PC-9 (cell line): Measurements from ENCODE around the gene GCLC. TPM values are rescaled to one million over a fixed set of nuclear protein-coding genes. Genes with fewer than 3 reads are reported as not detected.

Source experiments
- BruUV-seq: library from RNA; stranded (reverse); fragments of 400-500 nt; replicated peaks from 2 replicates; lab custom pipeline; 2021; lab: Mats Ljungman, UMichigan
- CTCF ChIA-PET: fragments of 300-600 bp; sonication (Branson Sonifier 250); formaldehyde crosslinking; loops from one replicate; lab custom pipeline; 2022; ENCODE audit warnings: antibody characterized with exemption; lab: Charles Lee
- POLR2A ChIA-PET: fragments of 300-600 bp; sonication (Branson Sonifier 250); formaldehyde crosslinking; loops from one replicate; lab custom pipeline; 2022; ENCODE audit warnings: antibody characterized with exemption; ENCODE audit not compliant: unreplicated experiment; lab: Charles Lee
- DNase-seq, 2 experiments: peaks; one replicate each; pipeline versions ENCODE4 v3.0.0 to v3.0.0-alpha.2; 2015 to 2022; ENCODE audit warnings: mixed read lengths in 1 of 2
- H2AFZ ChIP-seq: fragments of 200-600 bp; sonication (generic); 2 replicates; pipeline ENCODE4 v1.8.1; 2017; ENCODE audit warnings: antibody characterized with exemption
- H3F3A ChIP-seq: fragments of 200-600 bp; sonication (generic); 2 replicates; pipeline ENCODE4 v1.8.1; 2017; ENCODE audit warnings: antibody characterized with exemption, mild to moderate bottlenecking, low read depth; ENCODE audit not compliant: insufficient read depth
- H3K27ac ChIP-seq: fragments of 200-600 bp; sonication (generic); 2 replicates; pipeline ENCODE4 v1.6.1; 2016; ENCODE audit warnings: mixed run types
- H3K27me3 ChIP-seq: fragments of 200-600 bp; sonication (generic); 2 replicates; pipeline ENCODE4 v1.6.1; 2016; ENCODE audit warnings: low read depth, mixed run types; ENCODE audit not compliant: insufficient read depth
- H3K36me3 ChIP-seq: fragments of 200-600 bp; sonication (generic); 2 replicates; pipeline ENCODE4 v1.6.1; 2016; ENCODE audit warnings: low read depth, mixed run types
- H3K4me1 ChIP-seq: fragments of 200-600 bp; sonication (generic); replicated peaks from 2 replicates; pipeline ENCODE4 v1.6.1; 2016; ENCODE audit warnings: mixed run types; ENCODE audit not compliant: insufficient read depth
- H3K4me2 ChIP-seq: fragments of 200-600 bp; sonication (generic); 2 replicates; pipeline ENCODE4 v1.6.1; 2017; ENCODE audit warnings: mixed run types
- H3K4me3 ChIP-seq: fragments of 200-600 bp; sonication (generic); 2 replicates; pipeline ENCODE4 v1.6.1; 2016; ENCODE audit warnings: mixed run types
- H3K79me2 ChIP-seq: fragments of 200-600 bp; sonication (generic); 2 replicates; pipeline ENCODE4 v1.6.1; 2017; ENCODE audit warnings: low read depth, mixed run types
- H3K9me2 ChIP-seq: fragments of 200-600 bp; sonication (generic); 2 replicates; pipeline ENCODE4 v1.8.1; 2017; ENCODE audit warnings: mild to moderate bottlenecking; ENCODE audit not compliant: insufficient read depth
- H3K9me3 ChIP-seq: fragments of 200-600 bp; sonication (generic); 2 replicates; pipeline ENCODE4 v1.8.1; 2016; ENCODE audit warnings: low read depth; ENCODE audit not compliant: insufficient read depth
- H4K20me1 ChIP-seq: fragments of 200-600 bp; sonication (generic); 2 replicates; pipeline ENCODE4 v1.8.1; 2017; ENCODE audit not compliant: insufficient read depth
- EZH2 ChIP-seq: fragments of 200-600 bp; sonication (generic); IDR thresholded peaks from 2 replicates; pipeline ENCODE4 v1.8.0; 2017; ENCODE audit warnings: antibody characterized with exemption, low read depth
- intact Hi-C: fragments of 100-400 bp; cut with micrococcal nuclease; formaldehyde crosslinking; loops from one replicate; pipeline ENCODE4 v1.10.0; 2022; ENCODE audit not compliant: unreplicated experiment
- total RNA-seq: library from RNA; stranded (reverse); gene quantifications from 2 replicates; pipeline ENCODE4 v1.2.3, GENCODE V29; 2021
- TF ChIP-seq, protein P1 (sequence below): fragments of 200-600 bp; sonication (generic); conservative IDR thresholded peaks from 2 replicates; pipeline ENCODE4 v1.6.1; 2017; ENCODE audit warnings: mixed run types, antibody characterized with exemption, mild to moderate bottlenecking, moderate library complexity

Gene GCLC
- total RNA-seq, 1 experiment from 2014 or later = 213 TPM

GRCh38 chr6:53526000-53526399 is 18.9 kb downstream of the GCLC start:
- Histone ChIP-seq H3F3A (peaks cover 21% of the 10 kb centered on the region), H3K36me3 (peaks cover 21% of the 10 kb centered on the region), H3K79me2 (peaks cover 100% of the 10 kb centered on the region), H3K9me3 (no peaks in the 10 kb centered on the region), H3K4me3 (no peak overlapping the region), H2AFZ (no peak overlapping the region), H3K4me1 (peaks cover 36% of the 10 kb centered on the region), H3K4me2 (peak overlapping the region; percentile 34), H4K20me1 (peaks cover 93% of the 10 kb centered on the region), H3K27ac (no peak overlapping the region; the same call in 1 of the 2 replicates), H3K9me2 (no peaks in the 10 kb centered on the region), H3K27me3 (no peaks in the 10 kb centered on the region)
- intact Hi-C loops = no loop called here
- no TSS peak for BruUV-seq
- no peak for DNase-seq
- ChIA-PET CTCF (no interaction called here), POLR2A (no interaction called here)
- TF ChIP-seq, protein P1, sequence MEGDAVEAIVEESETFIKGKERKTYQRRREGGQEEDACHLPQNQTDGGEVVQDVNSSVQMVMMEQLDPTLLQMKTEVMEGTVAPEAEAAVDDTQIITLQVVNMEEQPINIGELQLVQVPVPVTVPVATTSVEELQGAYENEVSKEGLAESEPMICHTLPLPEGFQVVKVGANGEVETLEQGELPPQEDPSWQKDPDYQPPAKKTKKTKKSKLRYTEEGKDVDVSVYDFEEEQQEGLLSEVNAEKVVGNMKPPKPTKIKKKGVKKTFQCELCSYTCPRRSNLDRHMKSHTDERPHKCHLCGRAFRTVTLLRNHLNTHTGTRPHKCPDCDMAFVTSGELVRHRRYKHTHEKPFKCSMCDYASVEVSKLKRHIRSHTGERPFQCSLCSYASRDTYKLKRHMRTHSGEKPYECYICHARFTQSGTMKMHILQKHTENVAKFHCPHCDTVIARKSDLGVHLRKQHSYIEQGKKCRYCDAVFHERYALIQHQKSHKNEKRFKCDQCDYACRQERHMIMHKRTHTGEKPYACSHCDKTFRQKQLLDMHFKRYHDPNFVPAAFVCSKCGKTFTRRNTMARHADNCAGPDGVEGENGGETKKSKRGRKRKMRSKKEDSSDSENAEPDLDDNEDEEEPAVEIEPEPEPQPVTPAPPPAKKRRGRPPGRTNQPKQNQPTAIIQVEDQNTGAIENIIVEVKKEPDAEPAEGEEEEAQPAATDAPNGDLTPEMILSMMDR = no peak
- no peak for TF ChIP-seq EZH2

DNA sequence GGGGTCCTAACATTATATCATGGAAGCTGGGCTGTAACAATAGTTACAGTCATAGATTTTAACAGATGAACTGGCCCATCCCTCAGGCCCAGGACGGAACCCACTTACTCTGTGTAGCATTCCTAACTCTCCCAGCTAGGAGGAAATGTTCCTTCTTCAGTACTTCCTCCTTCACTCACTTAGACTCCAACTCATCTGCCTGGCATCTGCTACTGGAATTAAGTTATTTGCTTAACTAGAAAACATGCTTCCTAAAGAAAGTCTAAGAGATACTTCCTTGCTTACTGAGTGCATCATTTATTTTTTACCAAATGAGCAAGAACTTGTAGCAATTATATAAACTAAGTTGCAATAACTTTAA is 20.5 kb downstream of the GCLC start:
- peak; percentile 26 to 90 for DNase-seq
- Histone ChIP-seq H2AFZ (no peak overlapping the region), H3K36me3 (peaks cover 26% of the 10 kb centered on the region), H3F3A (peaks cover 28% of the 10 kb centered on the region), H3K4me3 (no peak overlapping the region), H3K27me3 (no peaks in the 10 kb centered on the region), H4K20me1 (peaks cover 93% of the 10 kb centered on the region), H3K27ac (peak overlapping the region; percentile 49), H3K4me1 (peaks cover 36% of the 10 kb centered on the region), H3K9me3 (no peaks in the 10 kb centered on the region), H3K4me2 (peak overlapping the region; percentile 34), H3K9me2 (no peaks in the 10 kb centered on the region), H3K79me2 (peaks cover 100% of the 10 kb centered on the region)
- ChIA-PET CTCF (interaction anchor here (0.6 kb wide), 1 partner anchor 13 kb away, joined by 3 read pairs; no protein-coding TSS in a partner anchor), POLR2A (interaction anchor here (0.6 to 0.7 kb wide), 3 partner anchors 18 to 104 kb away, joined by 3 to 7 read pairs (median 4); partner anchors contain the start of gene GCLC)
- no TSS peak for BruUV-seq
- TF ChIP-seq, protein P1 = no peak
- no peak for TF ChIP-seq EZH2
- intact Hi-C loops = no loop called here

DNA sequence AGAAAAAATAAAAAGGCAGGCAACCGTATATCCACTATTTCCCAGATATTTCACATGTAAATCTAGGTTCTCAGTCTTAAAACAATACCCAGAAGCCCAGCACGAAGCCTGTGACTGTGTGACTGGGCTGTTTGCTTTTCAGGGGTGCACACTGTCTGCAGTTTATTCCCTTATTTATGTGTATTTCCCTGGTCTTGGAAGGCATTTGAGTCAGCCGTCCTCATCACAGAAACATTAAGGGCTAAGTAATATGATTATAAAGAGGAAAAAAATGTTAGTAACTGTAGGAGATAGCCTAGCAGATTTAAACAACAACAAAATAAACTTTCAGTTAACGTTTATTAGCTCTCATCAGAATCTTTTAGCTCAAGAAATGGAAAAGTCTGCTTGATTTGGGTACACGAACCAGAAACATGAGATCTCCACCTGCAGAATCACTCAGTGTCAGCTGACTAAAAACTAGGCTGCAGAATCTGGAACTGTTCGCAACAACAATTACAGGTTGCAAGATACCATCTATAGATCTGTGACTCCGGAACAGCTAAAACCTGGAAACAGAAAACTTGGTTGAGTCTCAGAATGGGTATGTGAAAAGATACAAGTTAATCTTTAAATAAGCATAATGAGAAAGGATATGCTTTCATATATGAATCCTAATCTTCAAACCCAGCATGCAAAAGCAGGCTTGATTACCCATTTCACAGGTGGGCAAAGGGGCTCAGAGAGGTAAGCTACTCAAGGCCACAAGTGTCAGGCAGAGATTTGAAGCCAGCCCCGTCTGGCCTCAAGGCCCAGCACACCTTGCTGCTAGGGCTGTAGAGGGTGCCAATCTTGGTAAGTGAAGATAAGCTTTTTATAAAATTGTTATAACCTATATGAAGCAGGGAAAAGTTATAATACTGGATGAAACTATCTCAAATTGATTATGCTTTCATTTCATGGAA is 21.1 kb downstream of the GCLC start:
- no peaks in the 10 kb centered on the region for H3K9me2 ChIP-seq
- no peaks in the 10 kb centered on the region for H3K9me3 ChIP-seq
- CTCF ChIA-PET = interaction anchor here (0.6 kb wide), 1 partner anchor 1116 kb away, joined by 3 read pairs; no protein-coding TSS in a partner anchor
- no TSS peak for BruUV-seq
- intact Hi-C loops = no loop called here
- peaks cover 28% of the 10 kb centered on the region for H3F3A ChIP-seq
- no peak overlapping the region for H2AFZ ChIP-seq
- H4K20me1 ChIP-seq = peaks cover 88% of the 10 kb centered on the region
- peaks cover 26% of the 10 kb centered on the region for H3K36me3 ChIP-seq
- H3K4me3 ChIP-seq = no peak overlapping the region
- TF ChIP-seq EZH2 = no peak
- TF ChIP-seq, protein P1 = no peak
- no peaks in the 10 kb centered on the region for H3K27me3 ChIP-seq
- DNase-seq = no peak
- POLR2A ChIA-PET = interaction anchor here (0.6 kb wide), 2 partner anchors 21 to 1530 kb away, joined by 4 to 9 read pairs; partner anchors contain the start of gene GCLC
- H3K27ac ChIP-seq = peak overlapping the region; percentile 49; the same call in 1 of the 2 replicates
- H3K79me2 ChIP-seq = peaks cover 100% of the 10 kb centered on the region
- peak overlapping the region; percentile 34; the same call in 1 of the 2 replicates for H3K4me2 ChIP-seq
- H3K4me1 ChIP-seq = peaks cover 36% of the 10 kb centered on the region
